Astrocyte of the cerebellum (primary cell): ENCODE measurements around the gene ENPP3.

Experiments
- DNase-seq: peaks from one replicate; pipeline ENCODE4 v3.0.0-alpha.2; 2011; ENCODE audit warnings: low read depth
- H3K4me3 ChIP-seq: 2 replicates; pipeline ENCODE4 v1.5.1; 2011; ENCODE audit warnings: mild to moderate bottlenecking, low read depth, low read length, moderate library complexity
- in situ Hi-C: cut with HindIII; loops from 2 replicates; pipeline ENCODE4 v1.10.0; 2017; ENCODE audit warnings: low sequenced_read_pairs
- TF ChIP-seq, protein P1 (sequence below): IDR thresholded peaks from 2 replicates; pipeline ENCODE4 v1.5.1; 2012; ENCODE audit warnings: low read length, low read depth, moderate library complexity, mild to moderate bottlenecking; ENCODE audit errors: missing control alignments

Gene ENPP3

DNA sequence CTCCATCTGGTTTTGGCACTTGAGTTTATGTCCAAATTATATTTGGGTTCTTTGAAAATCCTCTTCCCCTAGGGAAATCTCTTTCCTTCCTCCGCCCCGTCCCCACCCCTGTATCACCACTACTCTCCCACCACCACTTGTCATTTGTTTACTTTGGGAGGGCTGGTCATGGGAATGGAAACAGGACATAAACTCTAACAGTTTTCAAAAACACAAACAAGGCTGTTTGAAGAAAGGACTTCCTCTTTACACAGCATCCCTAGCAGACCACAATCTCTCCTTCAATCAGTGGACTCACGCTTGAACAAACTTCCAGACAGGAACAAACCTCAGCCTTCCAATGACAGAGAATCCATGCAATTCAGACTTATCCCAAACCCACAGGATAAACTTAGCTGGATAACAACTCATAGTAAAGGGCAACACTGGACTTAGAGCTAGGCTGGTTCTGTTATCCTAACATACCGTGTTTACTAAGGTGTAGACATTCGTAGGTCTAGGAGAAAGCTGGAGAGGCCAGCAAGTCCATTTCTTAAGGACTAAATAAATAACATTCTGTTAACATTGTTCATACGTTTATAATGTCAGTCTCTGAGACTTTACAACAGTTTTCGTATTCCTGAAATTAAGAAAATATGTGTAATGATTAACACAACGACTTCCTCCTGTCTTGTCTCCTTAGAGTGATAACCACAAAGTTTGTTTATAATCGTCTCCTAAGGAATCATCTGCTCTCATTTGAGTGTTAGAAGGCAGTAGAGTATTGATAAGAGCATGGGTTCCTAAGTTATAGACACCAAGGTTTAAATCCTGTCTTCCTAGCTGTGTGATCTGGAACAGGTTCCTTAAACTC is 117.8 kb downstream of the ENPP3 start:
- TF ChIP-seq, protein P1, sequence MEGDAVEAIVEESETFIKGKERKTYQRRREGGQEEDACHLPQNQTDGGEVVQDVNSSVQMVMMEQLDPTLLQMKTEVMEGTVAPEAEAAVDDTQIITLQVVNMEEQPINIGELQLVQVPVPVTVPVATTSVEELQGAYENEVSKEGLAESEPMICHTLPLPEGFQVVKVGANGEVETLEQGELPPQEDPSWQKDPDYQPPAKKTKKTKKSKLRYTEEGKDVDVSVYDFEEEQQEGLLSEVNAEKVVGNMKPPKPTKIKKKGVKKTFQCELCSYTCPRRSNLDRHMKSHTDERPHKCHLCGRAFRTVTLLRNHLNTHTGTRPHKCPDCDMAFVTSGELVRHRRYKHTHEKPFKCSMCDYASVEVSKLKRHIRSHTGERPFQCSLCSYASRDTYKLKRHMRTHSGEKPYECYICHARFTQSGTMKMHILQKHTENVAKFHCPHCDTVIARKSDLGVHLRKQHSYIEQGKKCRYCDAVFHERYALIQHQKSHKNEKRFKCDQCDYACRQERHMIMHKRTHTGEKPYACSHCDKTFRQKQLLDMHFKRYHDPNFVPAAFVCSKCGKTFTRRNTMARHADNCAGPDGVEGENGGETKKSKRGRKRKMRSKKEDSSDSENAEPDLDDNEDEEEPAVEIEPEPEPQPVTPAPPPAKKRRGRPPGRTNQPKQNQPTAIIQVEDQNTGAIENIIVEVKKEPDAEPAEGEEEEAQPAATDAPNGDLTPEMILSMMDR = no peak
- in situ Hi-C loops = no loop called here
- H3K4me3 ChIP-seq = no peak overlapping the region
- no peak for DNase-seq

DNA sequence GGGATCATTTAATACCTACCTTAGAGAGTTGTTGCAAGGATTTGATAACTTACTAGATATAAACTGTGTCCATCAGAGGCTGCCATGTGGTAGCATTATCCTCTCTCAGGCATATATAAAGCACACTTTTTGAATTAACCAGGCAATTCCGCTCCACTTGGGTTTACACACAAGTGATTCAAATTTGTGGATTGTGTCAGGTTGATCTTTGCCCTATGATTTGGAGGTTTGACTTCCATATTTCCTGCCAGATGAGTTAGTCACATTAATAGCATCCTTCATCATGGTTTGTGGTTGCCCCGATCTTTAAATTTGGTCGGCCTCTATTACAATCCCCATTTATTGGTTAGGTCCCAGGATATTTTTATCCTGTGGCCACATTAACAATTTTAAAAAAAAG is 118.5 kb downstream of the ENPP3 start:
- in situ Hi-C loops = no loop called here
- H3K4me3 ChIP-seq = no peak overlapping the region
- DNase-seq = peak; percentile 90
- TF ChIP-seq, protein P1 = no peak

DNA sequence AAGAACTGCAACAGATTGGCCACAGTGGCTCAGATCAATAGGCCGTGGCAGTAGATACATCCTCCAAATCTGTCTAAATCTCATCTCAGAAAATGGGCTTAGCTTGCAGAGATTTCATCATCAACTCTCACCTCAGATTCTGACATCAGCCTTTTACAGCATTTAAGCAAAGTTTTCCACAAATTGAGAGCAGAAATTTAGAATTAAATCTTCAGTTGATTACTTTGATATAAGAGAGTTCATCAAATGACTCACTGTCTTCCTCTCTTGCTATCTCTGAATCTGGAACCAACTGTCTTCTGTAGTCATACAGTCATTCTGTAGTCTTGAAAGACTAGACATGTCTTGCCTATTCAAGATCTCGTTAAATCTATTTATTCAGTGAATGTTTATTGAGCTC is 118.9 kb downstream of the ENPP3 start:
- no peak overlapping the region for H3K4me3 ChIP-seq
- in situ Hi-C loops = no loop called here
- no peak for DNase-seq
- TF ChIP-seq, protein P1 = no peak

DNA sequence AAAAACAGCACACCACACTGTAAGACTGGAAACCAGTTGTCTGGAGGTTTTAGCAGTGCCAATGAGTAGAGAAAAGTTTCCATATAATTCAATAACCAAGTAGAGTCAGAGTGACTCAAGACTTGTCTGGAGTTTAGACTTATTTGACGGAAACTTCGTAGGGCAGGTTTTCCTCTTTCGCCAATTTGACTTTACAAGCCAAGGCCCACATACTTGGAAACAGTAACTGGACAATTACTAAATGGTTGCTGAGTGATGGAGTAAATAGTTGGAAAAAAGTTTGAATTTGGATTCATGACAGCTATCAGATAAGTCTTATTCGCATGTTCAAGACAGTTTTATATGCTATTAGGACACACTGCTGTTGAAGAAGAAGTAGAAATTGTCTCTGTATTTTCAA is 121.8 kb downstream of the ENPP3 start:
- no peak overlapping the region for H3K4me3 ChIP-seq
- no peak for DNase-seq
- in situ Hi-C loops = no loop called here
- TF ChIP-seq, protein P1 = no peak

DNA sequence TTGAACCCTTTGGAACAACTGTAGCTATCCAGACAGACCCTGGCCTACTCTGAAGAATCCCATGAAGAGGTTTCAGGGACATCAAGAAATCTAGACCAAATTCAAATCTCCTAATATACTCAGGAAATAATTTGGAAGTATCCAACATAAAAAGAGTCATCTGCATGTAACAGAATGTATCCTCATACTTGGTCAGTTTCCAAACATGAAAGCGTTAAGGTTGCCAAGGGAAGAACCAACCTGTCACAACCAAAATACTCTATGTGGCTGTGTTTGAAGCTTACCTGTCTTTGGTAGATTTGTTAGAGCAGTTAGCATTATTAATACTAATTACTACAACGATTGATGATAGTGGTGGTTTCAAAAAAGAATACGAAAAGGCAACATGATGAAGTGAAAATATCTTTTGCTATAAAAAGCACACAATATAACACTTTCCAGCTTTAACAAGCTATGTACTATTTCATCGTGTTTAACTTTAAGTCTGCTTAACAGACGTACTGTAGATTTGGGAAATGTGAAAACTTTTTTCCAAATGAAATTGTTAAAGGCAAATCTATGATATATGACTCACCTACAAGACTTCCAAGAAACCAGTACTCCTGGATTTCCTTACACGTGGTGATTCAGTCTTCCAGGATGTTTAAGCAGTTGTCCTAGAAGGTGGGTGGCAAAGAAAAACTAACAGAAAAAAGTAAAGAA is 124.1 kb downstream of the ENPP3 start:
- in situ Hi-C loops = no loop called here
- TF ChIP-seq, protein P1 = no peak
- H3K4me3 ChIP-seq = no peak overlapping the region
- DNase-seq = peak; percentile 45

DNA sequence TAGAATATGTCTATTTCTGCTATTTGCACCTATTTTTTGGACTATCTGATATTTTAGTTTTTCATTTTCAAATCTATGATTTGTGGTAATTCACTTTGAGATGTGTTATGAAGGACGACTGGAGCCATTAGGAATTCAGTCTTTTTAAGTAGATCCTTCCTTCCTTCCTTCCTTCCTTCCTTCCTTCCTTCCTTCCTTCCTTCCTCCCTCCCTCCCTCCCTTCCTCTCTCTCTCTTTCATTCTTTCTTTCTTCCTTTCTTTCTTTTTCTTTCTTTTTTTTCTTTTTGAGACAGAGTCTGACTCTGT is 124.6 kb downstream of the ENPP3 start:
- no peak overlapping the region for H3K4me3 ChIP-seq
- TF ChIP-seq, protein P1 = no peak
- in situ Hi-C loops = no loop called here
- no peak for DNase-seq
